ENCODE measurements around the gene SH2D3A. TPM values are rescaled to one million over a fixed set of nuclear protein-coding genes. Genes with fewer than 3 reads are reported as not detected.

Gene SH2D3A
- total RNA-seq, 1 experiment from 2014 or later = 30.3 TPM

DNA sequence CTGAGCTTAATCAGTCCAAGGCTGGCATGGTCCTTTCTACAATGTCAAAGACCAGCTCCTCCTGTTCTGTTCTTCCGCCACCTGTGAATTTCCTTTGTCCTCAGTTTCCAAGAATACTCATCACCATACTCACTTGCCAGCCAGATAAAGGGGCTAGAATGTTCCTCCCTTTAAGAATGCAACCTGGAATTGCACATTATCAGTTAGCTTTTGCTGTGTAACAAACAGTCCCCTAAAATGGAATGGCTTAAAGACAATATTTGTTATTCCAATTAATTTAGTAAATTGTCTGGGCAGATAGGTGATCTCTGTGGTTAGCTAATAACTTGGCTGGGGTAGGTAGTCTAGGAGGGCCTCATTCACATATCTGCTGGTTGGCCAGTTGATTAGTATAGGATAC is 41.3 kb upstream of the SH2D3A start (continued):
- TF ChIP-seq, protein P1, sequence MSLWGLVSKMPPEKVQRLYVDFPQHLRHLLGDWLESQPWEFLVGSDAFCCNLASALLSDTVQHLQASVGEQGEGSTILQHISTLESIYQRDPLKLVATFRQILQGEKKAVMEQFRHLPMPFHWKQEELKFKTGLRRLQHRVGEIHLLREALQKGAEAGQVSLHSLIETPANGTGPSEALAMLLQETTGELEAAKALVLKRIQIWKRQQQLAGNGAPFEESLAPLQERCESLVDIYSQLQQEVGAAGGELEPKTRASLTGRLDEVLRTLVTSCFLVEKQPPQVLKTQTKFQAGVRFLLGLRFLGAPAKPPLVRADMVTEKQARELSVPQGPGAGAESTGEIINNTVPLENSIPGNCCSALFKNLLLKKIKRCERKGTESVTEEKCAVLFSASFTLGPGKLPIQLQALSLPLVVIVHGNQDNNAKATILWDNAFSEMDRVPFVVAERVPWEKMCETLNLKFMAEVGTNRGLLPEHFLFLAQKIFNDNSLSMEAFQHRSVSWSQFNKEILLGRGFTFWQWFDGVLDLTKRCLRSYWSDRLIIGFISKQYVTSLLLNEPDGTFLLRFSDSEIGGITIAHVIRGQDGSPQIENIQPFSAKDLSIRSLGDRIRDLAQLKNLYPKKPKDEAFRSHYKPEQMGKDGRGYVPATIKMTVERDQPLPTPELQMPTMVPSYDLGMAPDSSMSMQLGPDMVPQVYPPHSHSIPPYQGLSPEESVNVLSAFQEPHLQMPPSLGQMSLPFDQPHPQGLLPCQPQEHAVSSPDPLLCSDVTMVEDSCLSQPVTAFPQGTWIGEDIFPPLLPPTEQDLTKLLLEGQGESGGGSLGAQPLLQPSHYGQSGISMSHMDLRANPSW (CRISPR knock-in tag; conservative IDR thresholded peaks at IDR 0.05; ENCODE audit: low read depth) = no peak
- no peak for TF ChIP-seq ZNF396 (CRISPR knock-in tag; IDR thresholded peaks at IDR 0.05; ENCODE audit: borderline replicate concordance)
- no peak for TF ChIP-seq NFE2L1 (CRISPR knock-in tag; IDR thresholded peaks at IDR 0.05)

DNA sequence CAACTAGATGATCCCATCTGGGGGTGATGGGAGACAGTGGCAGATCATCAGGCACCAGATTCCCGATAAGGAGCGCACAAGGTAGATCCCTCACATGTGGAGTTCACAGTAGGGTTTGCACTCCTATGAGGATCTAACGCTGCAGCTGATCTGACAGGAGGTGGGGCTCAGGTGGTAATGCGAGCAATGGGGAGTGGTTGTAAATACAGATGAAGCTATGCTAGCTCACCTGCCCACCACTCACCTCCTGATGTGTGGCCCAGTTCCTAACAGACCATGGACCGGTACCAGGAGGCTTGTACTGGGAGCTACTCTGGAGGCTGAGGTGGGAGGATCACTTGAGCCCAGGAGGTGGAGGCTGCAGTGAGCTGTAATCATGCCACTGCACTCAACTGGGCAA is 40.1 kb upstream of the SH2D3A start:
- ATAC-seq (no peak), DNase-seq (ENCODE audit: low spot score) (no peak)
- Mint-ChIP-seq H3K4me1 (peaks cover 7% of the 10 kb centered on the region), H3K27me3 (ENCODE audit: low read depth) (no peaks in the 10 kb centered on the region; the same call in 1 of the 2 replicates), H3K36me3 (peaks cover 24% of the 10 kb centered on the region), H3K4me3 (no peak overlapping the region), H3K27ac (no peak overlapping the region), H3K9me3 (peaks cover 50% of the 10 kb centered on the region)
- CTCF ChIA-PET = interaction anchor here (1.9 kb wide), 1 partner anchor 56 kb away, joined by 5 read pairs; no protein-coding TSS in a partner anchor
- no peak for TF ChIP-seq ZNF423 (CRISPR knock-in tag; IDR thresholded peaks at IDR 0.05)
- POLR2A ChIA-PET = no interaction called here

DNA sequence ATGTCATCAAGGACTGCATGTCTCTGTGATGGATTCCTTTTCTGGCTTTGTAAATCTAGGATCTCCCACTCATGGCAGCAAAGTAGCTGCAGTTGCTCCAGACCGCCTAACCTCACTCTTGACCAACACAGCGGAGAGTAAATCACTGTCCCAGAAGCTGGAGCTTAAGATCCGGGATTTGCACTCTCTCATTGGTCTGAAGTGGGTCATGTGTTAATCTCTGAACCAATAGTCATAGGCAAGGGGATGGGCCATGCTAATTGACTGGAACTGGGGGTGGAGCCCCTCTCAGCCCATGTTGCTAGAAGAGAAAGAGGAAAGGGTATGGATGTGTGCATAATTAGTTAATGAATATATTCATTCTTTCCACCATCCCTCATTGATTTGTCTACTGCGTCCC is 39.3 kb upstream of the SH2D3A start:
- H3K27ac Mint-ChIP-seq = no peak overlapping the region
- CTCF ChIA-PET = no interaction called here
- no peak for DNase-seq (ENCODE audit: low spot score)
- POLR2A ChIA-PET = no interaction called here
- peaks cover 20% of the 10 kb centered on the region for H3K36me3 Mint-ChIP-seq
- H3K27me3 Mint-ChIP-seq (ENCODE audit: low read depth) = no peaks in the 10 kb centered on the region; the same call in 1 of the 2 replicates
- no peak for ATAC-seq
- peaks cover 12% of the 10 kb centered on the region for H3K4me1 Mint-ChIP-seq
- no peak overlapping the region for H3K4me3 Mint-ChIP-seq
- peaks cover 46% of the 10 kb centered on the region for H3K9me3 Mint-ChIP-seq
- TF ChIP-seq ESRRA (CRISPR knock-in tag; IDR thresholded peaks at IDR 0.05; ENCODE audit: borderline replicate concordance) (no peak), TEAD1 (CRISPR knock-in tag; IDR thresholded peaks at IDR 0.05) (no peak), NR1H2 (CRISPR knock-in tag; IDR thresholded peaks at IDR 0.05) (no peak), ZSCAN18 (CRISPR knock-in tag; IDR thresholded peaks at IDR 0.05) (no peak), FOXP1 (CRISPR knock-in tag; IDR thresholded peaks at IDR 0.05; ENCODE audit: borderline replicate concordance) (no peak), JUN (CRISPR knock-in tag; IDR thresholded peaks at IDR 0.05) (no peak), SMAD4 (CRISPR knock-in tag; IDR thresholded peaks at IDR 0.05) (no peak), ATF3 (CRISPR knock-in tag; conservative IDR thresholded peaks at IDR 0.05) (no peak), GTF2I (CRISPR knock-in tag; conservative IDR thresholded peaks at IDR 0.05) (no peak), NFYB (CRISPR knock-in tag; conservative IDR thresholded peaks at IDR 0.05; ENCODE audit: low read depth) (no peak), ZBTB21 (CRISPR knock-in tag; IDR thresholded peaks at IDR 0.05; ENCODE audit: borderline replicate concordance) (no peak), CREB1 (CRISPR knock-in tag; IDR thresholded peaks at IDR 0.05) (no peak)
- TF ChIP-seq, protein P2, sequence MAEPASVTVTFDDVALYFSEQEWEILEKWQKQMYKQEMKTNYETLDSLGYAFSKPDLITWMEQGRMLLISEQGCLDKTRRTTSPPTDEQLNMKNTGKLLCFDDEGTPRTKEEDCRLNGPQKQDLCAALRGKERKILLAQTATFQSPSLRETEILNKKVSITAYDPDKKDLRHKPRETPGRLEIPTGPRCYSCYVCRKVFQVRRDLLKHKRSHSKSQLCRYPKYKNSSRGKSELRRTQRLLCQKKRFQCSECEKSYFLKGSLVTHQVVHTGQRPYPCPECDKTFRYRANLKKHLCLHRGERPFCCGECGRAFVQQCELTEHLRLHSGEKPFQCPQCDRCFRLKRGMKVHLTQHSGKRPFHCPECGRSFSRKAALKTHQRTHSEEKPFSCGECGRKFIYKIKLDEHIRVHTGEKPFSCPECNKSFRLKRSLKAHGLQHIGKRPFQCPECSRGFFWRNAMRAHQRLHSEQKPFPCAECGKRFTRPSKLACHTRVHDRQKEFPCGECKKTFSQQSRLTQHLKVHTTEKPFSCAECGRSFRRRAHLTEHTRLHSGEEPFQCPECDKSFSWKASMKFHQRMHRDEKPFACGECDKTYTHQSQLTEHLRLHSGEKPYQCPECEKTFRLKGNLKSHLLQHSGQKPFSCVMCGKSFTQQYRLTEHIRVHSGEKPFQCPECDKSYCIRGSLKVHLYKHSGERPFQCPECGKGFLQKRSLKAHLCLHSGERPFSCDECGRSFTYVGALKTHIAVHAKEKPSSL (CRISPR knock-in tag; conservative IDR thresholded peaks at IDR 0.05) = no peak
- TF ChIP-seq, protein P3, sequence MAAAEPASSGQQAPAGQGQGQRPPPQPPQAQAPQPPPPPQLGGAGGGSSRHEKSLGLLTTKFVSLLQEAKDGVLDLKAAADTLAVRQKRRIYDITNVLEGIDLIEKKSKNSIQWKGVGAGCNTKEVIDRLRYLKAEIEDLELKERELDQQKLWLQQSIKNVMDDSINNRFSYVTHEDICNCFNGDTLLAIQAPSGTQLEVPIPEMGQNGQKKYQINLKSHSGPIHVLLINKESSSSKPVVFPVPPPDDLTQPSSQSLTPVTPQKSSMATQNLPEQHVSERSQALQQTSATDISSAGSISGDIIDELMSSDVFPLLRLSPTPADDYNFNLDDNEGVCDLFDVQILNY (CRISPR knock-in tag; IDR thresholded peaks at IDR 0.05) = no peak
- TF ChIP-seq, protein P4, sequence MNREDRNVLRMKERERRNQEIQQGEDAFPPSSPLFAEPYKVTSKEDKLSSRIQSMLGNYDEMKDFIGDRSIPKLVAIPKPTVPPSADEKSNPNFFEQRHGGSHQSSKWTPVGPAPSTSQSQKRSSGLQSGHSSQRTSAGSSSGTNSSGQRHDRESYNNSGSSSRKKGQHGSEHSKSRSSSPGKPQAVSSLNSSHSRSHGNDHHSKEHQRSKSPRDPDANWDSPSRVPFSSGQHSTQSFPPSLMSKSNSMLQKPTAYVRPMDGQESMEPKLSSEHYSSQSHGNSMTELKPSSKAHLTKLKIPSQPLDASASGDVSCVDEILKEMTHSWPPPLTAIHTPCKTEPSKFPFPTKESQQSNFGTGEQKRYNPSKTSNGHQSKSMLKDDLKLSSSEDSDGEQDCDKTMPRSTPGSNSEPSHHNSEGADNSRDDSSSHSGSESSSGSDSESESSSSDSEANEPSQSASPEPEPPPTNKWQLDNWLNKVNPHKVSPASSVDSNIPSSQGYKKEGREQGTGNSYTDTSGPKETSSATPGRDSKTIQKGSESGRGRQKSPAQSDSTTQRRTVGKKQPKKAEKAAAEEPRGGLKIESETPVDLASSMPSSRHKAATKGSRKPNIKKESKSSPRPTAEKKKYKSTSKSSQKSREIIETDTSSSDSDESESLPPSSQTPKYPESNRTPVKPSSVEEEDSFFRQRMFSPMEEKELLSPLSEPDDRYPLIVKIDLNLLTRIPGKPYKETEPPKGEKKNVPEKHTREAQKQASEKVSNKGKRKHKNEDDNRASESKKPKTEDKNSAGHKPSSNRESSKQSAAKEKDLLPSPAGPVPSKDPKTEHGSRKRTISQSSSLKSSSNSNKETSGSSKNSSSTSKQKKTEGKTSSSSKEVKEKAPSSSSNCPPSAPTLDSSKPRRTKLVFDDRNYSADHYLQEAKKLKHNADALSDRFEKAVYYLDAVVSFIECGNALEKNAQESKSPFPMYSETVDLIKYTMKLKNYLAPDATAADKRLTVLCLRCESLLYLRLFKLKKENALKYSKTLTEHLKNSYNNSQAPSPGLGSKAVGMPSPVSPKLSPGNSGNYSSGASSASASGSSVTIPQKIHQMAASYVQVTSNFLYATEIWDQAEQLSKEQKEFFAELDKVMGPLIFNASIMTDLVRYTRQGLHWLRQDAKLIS (CRISPR knock-in tag; IDR thresholded peaks at IDR 0.05; ENCODE audit: borderline replicate concordance) = no peak
- TF ChIP-seq, protein P5, sequence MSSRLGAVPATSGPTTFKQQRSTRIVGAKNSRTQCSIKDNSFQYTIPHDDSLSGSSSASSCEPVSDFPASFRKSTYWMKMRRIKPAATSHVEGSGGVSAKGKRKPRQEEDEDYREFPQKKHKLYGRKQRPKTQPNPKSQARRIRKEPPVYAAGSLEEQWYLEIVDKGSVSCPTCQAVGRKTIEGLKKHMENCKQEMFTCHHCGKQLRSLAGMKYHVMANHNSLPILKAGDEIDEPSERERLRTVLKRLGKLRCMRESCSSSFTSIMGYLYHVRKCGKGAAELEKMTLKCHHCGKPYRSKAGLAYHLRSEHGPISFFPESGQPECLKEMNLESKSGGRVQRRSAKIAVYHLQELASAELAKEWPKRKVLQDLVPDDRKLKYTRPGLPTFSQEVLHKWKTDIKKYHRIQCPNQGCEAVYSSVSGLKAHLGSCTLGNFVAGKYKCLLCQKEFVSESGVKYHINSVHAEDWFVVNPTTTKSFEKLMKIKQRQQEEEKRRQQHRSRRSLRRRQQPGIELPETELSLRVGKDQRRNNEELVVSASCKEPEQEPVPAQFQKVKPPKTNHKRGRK (CRISPR knock-in tag; IDR thresholded peaks at IDR 0.05; ENCODE audit: borderline replicate concordance) = no peak
- TF ChIP-seq, protein P6, sequence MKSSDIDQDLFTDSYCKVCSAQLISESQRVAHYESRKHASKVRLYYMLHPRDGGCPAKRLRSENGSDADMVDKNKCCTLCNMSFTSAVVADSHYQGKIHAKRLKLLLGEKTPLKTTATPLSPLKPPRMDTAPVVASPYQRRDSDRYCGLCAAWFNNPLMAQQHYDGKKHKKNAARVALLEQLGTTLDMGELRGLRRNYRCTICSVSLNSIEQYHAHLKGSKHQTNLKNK (CRISPR knock-in tag; IDR thresholded peaks at IDR 0.05) = no peak
